DMS 273 (cell line): Measurements from ENCODE around the gene DHX9.
"Not testable (repeated sequence)": the region's sequence is repeated elsewhere in the genome, so short reads cannot be mapped to it uniquely, and the experiment has no call there.

Source experiments
- DNase-seq: peaks from one replicate; lab custom pipeline; 2025; ENCODE audit not compliant: unreplicated experiment; lab: John Stamatoyannopoulos, UW

The DHX9 gene

GRCh38 chr1:182888736-182889531, 49.8 kb downstream of the DHX9 start:
- DNase-seq: no peak

GRCh38 chr1:182889997-182890396, 50.9 kb downstream of the DHX9 start:
- DNase-seq: peak; percentile 35

GRCh38 chr1:182890927-182891610, 51.9 kb downstream of the DHX9 start:
- DNase-seq: peak; percentile 64

- no peak for DNase-seq
Measured at GRCh38 chr1:182897696-182898095, 58.5 kb downstream of the DHX9 start.

GRCh38 chr1:182901946-182902345, 62.8 kb downstream of the DHX9 start:
- DNase-seq: not testable (repeated sequence)

GRCh38 chr1:182905321-182905720, 66.2 kb downstream of the DHX9 start:
- no peak for DNase-seq

GRCh38 chr1:182909578-182909977, 70.4 kb downstream of the DHX9 start:
- peak; percentile 40 for DNase-seq

- DNase-seq: peak; percentile 28
Measured at GRCh38 chr1:182910143-182910542, 71.0 kb downstream of the DHX9 start.

- DNase-seq: no peak
Measured at GRCh38 chr1:182913401-182913800, 74.3 kb downstream of the DHX9 start.

GRCh38 chr1:182917378-182917777, 78.2 kb downstream of the DHX9 start:
- DNase-seq: no peak

GRCh38 chr1:182925661-182926060, 86.5 kb downstream of the DHX9 start:
- no peak for DNase-seq

GRCh38 chr1:182927693-182928433, 88.7 kb downstream of the DHX9 start:
- DNase-seq: no peak

- DNase-seq: no peak
Measured at GRCh38 chr1:182930985-182931384, 91.8 kb downstream of the DHX9 start.

GRCh38 chr1:182935716-182936115, 96.6 kb downstream of the DHX9 start:
- no peak for DNase-seq
